GM18511 (cell line): ENCODE measurements around the gene BCL7A.
"Not testable (repeated sequence)": the region's sequence is repeated elsewhere in the genome, so short reads cannot be mapped to it uniquely, and the experiment has no call there.

Experiments
- ATAC-seq: cut with Tn5 transposase; IDR thresholded peaks from one replicate; pipeline ENCODE4 v1.9.1; 2021; ENCODE audit warnings: mild to moderate bottlenecking, moderate library complexity; ENCODE audit not compliant: unreplicated experiment

BCL7A gene

GRCh38 chr12:122021822-122022392 is at the start of gene BCL7A:
BCL7A (plus strand) TSS chr12:122021884; CDS start chr12:122022092, 208 bp downstream.
- no peak for ATAC-seq

GRCh38 chr12:121974026-121974985 is 47.4 kb upstream of the BCL7A start:
- no peak for ATAC-seq

GRCh38 chr12:121975021-121975420 is 46.7 kb upstream of the BCL7A start:
- ATAC-seq: no peak

GRCh38 chr12:121976950-121977349 is 44.7 kb upstream of the BCL7A start:
- ATAC-seq: no peak

DNA sequence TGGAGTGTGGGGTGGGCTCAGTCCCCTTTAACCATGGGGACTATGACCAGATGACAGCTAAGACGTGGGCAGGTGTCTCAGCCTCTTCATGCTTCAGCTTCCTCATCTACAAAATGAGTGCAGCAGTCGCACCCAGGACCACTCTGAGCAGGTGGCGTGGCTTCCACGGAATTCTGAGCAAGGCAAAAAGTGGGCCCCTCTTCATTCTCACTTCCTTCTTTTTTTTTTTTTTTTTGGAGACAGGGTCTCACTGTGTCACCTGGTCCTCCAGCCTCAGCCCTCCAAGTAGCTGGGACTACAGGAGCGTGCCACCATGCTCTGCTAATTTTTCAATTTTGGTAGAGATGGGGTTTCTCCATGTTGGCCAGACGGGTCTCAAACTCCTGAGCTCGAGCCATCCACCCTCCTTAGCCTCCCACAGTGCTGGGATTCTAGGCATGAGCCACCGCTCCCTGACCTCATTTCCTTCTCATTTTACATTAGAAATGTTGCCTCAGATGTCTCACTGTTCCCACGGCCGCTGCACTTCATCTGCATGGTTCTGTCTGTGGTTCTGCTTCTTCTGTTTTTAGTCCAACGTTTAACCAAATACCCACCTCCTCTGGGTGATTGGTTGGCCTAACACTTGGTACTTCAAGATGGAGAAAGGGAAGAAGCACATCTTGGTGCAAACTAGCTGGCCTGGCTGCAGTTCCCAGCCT is 41.3 kb upstream of the BCL7A start:
- ATAC-seq: peak; percentile 73

- ATAC-seq: no peak
Measured at GRCh38 chr12:121980892-121981272, 40.8 kb upstream of the BCL7A start.

DNA sequence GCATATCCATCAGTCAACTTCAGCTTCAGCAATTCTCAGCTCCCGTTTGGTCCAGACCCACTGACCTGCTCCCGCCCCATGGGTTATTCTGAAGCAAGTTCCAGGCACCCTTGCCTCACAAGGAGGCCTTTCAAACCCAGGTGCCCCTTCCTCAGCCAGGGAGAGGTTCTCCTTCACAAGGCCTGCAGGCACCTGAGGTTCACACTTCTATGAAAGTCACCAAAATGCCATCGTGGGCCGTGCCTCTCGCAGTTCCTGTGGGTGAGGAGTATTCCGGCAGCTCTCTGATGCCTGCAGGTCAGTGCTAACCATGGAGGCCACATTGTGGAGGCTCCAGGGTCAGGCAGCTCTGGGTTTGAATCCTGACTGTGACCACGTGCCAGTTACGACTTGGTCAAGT is 40.2 kb upstream of the BCL7A start:
- ATAC-seq: no peak

DNA sequence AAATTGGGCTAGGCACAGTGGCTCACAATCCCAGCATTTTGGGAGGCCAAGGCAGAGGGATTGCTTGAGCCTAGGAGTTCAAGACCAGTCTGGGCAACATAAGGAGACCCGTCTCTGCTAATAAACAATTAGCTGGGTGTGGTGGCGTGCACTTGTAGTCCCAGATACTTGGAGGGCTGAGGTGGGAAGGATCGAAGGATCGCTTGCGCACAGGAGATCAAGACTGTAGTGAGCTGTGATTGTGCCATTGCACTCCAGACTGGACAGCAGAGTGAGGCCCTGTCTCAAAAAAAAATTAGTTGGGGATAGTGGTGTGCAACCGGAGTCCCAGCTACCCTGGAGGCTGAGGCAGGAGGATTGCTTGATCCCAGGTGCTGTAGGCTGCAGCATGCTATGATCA is 38.7 kb upstream of the BCL7A start:
- ATAC-seq: no peak

DNA sequence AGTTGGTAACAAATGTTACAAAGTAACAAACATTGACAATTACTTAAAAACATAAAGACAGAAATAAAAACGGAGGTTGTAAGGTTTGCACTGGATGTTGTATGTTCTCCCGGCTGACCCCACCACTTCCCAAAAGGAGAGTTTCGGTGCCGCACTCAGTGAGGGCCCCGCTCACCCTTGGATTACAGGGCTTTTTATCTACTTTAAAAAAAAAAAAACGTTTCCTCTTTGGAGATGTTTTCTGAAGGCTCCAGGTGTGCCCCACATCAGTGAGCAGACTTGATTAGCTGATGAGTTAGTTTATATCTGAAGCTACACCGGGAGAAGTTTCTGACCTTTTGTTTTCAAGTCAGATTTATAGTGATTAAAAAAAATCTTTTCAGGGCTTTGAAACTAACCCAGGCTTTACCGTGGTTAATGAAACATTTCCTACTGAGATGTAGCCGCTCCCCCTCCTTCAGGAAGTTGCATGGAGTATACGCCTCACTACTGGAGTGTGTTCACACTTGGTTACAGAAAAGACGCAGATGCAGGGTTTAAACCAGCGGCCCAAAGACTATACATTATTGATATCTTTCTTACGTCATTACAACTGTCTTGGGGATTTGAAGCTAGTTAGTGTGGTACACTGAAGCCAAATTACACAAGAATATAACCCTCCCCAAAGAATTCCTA is 38.0 kb upstream of the BCL7A start:
- ATAC-seq: no peak

DNA sequence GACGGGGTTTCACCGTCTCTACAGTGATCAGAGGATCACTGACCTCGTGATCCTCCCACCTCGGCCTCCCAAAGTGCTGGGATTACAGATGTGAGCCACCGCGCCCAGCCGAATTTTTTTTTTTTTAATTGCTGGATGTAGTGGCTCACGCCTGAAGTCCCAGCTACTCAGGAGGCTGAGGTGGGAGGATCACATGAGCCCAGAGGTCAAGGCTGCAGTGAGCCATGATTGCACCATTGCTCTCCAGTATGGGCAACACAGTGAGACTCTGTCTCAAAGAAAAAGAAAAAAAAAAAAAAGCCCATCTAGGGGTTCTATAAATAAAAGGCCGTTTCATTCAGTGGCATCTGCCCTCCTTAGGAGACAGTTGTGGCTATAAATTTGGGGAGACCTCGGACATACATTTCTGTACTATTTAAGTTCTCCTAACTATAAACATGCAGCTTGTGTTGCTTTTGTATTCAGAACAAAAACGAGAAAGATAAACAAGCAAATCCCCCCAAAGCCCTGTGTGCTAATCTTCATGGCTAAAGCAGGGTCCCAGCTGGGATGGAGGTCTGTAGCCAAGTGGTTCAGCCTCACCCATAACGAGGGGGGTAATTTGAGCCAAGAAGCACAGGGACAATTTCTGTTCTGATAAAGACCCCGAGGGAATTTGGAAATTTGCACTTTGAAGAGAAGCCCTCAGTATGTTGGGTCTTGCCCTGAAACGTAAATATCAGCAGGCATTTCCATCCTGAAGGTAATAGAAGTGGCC is 35.0 kb upstream of the BCL7A start:
- no peak for ATAC-seq

DNA sequence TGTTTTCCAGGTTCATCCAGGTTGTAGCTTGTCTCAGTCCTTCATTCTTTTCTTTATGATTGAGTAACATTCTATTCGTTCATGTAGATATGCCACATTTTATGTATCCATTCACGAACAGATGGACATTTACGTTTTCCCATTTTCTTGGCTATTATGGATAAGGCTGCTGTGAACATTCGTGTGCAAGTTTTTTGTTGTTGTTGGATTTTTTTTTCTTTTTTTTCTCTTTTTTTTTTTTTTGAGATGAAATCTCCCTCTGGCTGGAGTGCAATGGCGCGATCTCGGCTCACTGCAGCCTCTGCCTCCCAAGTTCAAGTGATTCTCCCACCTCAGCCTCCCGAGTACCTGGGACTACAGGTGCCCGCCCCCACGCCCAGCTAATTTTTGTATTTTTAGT is 33.2 kb upstream of the BCL7A start:
- not testable (repeated sequence) for ATAC-seq

DNA sequence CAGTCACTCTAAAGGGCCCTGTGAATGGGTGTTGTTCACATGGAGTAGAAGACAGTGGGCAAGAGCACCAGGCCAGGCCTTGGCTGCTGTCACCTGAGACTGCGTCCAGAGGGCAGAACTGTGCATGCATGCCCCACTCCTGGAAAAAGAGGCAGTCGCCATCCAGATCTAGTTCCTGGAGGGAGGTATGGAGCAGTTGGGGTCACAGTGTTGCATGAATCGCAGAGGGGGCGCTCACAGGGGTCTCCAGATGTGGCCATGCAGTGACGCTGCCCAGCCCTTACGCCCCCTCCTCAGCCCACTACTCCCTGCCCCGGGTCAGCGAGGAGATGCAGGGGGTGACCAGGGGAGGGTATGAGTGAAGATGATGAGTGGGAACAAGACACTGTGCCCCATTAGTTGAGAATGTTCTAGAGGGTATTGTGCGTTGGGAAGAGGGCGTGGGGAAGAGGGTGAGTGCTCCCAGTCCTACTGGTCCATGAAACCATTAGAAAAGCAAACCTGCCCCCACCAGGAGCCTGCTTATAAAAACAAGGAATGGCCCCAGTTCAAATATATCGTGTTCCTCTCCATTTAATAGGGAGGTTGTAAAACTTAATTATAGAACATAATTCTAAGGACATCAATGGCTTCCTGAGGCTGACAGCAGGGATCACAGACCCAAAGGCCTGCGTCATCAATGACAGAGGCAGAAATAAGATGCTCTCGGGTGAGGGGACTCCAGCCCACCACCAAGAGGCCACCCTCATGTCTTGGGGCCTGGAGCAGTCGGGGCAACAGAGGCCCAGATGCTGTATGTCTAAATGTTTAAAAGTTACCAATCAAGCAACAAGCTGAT is 32.2 kb upstream of the BCL7A start:
- no peak for ATAC-seq

GRCh38 chr12:121990114-121990647 is 31.5 kb upstream of the BCL7A start:
- ATAC-seq: no peak

DNA sequence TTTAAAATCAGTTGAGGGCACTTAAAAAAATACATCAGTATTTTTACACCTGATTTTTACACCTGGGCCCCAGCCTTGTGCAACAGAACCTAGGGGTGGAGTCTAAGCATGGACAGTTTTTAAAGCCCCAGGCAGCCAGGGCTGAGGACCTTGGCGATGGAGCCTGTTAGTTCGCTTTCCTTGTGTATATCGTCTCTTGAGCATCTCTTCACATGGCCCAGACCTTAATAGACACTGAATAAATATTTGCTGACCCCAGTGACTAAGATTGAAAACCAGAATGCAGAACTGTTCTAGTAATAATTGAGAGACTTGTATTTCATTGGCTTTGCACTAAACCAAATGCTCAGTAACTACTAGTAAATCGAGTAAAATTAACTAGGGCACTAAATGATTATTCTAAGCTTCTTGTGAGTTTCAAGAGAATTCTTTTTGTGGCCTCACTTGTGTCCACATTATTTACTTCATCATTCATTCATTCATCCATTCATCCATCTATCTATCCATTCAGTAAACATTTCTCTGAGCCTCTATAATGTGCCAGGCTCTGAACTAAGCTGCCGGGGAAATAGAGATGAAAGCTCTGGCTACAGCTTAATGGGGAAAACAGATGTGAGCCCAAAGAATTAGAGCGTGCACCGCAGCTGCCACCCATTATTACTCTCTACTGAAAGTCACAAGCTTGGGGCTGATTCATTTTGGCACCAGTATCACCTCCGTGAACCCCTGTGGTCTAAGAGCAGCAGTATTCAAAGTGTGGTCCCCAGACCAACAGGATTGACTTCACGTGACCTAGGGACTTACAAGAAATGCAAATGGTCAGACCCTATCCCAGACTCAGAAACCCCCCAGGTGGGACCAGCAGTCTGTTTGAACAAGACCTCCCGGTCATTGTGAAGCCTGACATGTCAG is 30.7 kb upstream of the BCL7A start:
- ATAC-seq: peak; percentile 80

- peak; percentile 83 for ATAC-seq
Measured at GRCh38 chr12:121992059-121992879, 29.4 kb upstream of the BCL7A start.

DNA sequence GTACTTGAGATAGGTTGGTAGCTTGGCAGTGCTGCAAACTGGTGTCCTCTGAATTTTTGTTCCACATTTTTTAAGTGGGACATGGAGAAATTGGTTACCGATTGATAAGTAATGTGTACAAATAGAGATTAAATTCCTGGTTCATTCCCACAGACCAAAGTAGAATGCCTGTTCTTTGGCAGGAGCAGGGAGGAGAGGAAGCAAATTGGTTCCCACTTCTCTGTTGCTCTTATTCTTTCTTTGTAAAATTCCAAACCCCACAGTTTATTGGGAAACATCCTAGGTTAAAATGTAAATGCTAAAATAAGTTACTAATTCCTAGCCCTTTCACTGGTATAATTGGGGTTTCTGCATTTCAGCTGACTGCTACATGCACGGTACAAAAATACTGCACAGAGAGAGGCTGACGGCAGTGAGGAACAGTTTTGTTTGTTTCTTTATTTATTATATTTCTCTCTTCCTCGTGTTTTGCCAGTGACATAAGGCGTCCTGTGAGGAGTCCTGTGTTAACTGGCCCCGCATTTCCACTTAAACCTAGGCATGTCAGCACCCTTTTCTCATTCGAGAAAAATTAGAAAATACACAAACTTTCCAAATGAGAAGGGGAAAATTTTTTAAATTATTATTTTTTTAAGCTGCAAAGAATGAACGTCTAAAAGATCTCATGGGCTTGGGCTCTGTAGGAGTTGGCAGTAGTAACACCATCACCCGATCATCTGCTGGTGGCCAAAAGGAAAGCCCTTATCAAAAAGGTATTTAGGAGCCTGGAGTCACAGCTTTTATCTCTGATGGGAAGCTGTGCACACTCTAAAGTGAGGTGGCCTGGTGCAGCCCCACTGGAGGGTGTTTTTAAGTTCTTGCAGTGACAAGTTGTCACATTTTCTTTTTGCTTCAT is 25.4 kb upstream of the BCL7A start:
- ATAC-seq: no peak
